ENCODE measurements around the gene PRMT7.

The PRMT7 gene, protein sequence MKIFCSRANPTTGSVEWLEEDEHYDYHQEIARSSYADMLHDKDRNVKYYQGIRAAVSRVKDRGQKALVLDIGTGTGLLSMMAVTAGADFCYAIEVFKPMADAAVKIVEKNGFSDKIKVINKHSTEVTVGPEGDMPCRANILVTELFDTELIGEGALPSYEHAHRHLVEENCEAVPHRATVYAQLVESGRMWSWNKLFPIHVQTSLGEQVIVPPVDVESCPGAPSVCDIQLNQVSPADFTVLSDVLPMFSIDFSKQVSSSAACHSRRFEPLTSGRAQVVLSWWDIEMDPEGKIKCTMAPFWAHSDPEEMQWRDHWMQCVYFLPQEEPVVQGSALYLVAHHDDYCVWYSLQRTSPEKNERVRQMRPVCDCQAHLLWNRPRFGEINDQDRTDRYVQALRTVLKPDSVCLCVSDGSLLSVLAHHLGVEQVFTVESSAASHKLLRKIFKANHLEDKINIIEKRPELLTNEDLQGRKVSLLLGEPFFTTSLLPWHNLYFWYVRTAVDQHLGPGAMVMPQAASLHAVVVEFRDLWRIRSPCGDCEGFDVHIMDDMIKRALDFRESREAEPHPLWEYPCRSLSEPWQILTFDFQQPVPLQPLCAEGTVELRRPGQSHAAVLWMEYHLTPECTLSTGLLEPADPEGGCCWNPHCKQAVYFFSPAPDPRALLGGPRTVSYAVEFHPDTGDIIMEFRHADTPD

DNA sequence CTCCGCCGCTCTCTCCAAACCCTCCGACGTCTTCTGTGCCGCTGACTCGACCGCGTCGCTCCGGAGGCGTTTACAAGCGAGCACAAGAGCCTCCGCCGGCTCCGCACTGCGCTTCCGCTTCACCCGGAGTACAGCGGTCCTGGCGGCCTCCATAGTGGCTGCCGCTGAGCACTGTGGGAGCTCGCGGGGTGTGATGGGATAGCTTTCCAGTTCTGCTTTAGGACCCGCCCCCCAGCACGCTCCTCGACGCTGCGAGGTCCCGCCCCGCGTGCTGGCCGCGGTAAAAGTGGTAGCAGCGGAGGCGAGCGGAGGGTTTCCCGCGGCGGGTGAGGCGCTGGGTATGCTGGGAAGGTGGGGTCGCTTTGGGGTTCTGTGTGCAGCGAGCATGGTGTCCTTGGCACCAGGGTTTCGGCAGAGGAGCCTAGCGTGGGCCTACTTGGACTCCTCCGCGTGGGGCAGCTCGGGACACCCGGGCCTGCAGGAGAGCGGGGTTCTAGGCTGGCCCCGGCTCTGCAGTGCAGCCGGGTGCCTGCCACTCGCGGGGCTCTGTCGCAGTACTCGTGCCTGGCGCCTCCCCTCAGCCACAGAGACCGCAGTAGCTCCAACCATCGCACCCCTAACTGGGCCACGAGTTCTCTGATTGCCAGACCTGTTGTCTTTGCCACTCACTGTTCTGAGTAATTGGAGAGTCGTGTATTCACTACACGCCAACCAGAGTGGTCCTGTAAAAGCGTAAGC lies at the start of gene PRMT7, which contains the start of gene SLC7A6OS:
Gene PRMT7, plus strand, starts transcription at position 246 of the 738 bp plus-strand sequence. CDS start 4,961 bp downstream, outside the sequence.
Gene SLC7A6OS, minus strand, starts transcription at position 173 of the 738 bp plus-strand sequence. Its CDS starts 20 bp downstream, at position 153.
- peak; percentile 62 for DNase-seq

DNA sequence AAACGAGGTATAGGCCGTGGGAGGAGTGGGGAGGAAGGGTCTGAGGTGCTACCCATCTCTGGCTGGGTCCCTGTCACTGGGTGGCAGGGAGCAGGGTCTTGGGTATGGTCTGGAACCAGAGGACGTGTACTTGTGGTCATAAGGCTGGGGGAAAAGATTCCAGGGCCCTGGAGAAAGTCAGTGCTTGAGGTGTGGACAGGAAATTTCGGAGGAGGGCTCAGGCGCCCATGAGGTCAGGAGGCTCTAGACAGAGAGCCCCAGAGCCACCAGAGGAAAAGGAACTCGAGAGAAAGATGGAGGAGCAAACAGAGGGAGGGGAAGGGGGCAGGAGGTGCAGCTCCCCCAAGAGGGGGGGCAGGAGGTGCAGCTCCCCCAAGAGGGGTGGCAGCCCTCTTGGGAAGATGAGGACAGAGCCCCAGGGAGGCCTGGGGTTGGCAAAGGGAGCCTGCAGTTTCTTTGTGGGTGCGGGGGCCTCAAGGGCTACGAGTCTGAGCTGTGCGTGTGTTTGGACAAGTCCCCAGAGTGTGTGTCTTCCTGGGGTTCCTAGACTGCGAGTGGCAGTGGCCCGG lies 47.2 kb upstream of the PRMT7 start:
- DNase-seq = no peak

DNA sequence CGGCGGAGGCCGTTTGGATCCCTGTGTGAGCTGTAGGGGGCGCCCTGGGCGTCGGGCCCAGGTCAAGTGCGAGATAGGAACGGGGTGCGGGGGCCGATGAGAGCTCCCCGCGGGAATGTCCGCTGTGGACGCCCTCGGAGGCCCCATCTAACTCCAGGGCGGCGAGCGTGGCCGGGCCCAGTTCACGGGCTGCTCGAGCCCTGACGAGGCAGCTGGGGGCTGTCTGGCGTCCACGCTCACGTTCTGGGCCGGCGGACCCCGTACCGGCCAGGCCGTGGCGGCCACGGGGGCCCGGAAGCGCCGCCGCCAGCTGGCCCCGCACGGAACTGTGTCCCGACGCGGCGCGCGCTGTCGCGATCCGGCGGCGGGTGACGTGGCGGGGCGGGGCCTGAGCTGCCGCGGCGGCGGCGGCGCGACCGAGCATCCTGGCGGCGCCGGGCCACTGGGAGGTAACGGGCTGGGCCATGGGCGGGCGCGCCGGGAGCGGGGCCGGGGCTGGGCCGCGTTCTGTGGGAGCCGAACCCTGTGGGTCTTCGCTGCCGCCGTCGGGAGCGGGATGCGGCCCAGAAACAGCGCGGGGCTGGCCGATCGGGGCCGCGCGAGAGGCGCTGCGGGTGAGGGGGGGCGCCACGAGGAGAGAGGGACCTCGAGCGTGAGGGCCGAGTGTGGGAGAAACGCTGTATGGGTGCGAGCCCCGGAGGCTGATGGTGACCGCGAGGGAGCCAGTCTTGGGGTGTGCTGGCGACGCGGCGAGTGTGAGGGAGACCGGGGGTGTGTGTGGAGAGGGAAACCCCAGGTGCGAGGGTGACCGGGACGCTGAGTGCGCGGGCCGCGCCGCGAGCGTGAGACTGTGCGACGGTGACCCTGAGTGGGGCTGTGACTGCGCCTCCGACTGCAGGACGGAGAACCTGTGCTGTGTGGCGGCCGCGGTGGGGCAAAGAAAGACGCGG lies 46.4 kb upstream of the PRMT7 start, which contains the start of gene SLC7A6:
Gene SLC7A6, plus strand, starts transcription at position 399 of the 950 bp plus-strand sequence. CDS start 10,201 bp downstream, outside the sequence.
- DNase-seq = no peak

DNA sequence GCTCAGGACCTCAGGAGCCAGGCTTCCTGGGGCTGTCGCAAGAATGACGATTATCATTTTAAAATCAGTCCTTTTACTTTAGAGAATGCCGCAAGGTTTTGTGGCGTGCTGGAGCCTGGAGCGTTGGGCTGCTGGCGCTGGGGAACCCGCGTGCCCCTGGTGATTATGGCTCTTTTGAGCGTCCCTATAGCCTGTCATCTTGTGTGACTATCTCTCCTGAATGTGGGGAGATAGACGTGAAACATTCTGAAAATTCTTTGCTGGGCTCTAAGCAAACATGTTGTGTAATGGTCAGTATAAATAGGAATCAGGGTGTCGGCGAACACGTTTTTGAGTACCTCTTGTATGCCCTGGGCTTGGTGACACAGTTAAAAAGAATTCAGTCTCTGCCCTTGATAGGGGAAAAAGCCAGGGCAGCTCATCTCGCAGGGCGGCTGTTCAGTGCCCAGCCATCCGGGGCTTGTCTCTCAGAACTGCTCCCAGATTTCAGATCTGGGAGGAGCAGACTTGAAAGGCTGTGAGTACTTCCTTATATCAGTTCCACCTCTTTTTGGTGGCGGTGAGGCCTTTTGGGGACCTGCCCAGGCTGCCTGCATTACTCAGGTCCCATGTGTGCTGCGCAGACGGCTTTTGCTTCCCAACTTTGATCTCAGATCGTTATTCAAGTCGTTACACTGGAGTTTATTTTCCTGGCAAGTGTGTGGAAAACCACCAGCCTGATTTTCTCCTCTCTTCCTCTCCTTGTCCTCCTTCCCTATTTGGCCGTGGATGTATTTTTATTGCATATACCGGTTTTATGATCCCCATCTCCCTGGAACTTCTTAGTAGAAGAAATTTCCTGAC lies 45.5 kb upstream of the PRMT7 start:
- DNase-seq = peak; percentile 33

- no peak for DNase-seq
Measured at GRCh38 chr16:68267612-68268405, 43.0 kb upstream of the PRMT7 start.

GRCh38 chr16:68269793-68270192 lies 41.0 kb upstream of the PRMT7 start:
- no peak for DNase-seq

GRCh38 chr16:68270353-68270752 lies 40.5 kb upstream of the PRMT7 start:
- DNase-seq = no peak

- DNase-seq = no peak
Measured at GRCh38 chr16:68272507-68273209, 38.2 kb upstream of the PRMT7 start.

DNA sequence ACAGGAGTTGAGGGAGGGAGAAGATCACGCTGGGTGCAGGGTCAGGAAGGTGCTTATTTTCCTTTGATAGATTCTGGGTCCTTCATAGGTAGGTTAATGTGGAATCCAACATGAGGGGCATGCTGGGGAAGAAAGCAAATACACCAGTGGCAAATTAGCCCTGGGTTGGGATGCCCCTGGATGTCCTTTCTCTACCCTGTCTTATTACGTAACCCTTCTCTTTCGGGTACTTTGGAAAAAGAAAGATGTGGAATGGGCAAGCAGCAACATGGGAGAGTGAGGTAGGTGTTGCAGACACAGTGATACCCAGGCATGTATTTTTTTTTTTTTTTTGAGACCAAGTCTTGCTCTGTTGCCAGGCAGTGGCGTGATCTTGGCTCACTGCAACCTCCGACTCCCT lies 37.4 kb upstream of the PRMT7 start:
- no peak for DNase-seq

DNA sequence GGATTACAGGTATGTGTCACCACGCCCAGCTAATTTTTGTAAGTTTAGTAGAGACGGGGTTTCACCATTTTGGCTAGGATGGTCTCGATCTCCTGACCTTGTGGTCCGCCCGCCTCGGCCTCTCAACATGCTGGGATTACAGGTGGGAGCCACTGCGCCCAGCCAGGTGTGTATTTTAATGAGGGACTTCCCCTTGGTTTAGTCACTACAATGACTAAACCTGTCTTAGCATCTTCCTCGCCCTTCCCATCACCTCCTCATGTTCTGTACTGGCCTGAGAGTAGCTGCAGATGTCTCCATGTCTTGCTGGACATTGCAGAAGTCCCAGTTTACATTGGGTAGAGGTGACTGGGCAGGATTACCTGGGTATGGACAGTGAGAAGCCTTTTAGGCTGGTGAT lies 36.9 kb upstream of the PRMT7 start:
- DNase-seq = no peak

GRCh38 chr16:68274441-68274840 lies 36.4 kb upstream of the PRMT7 start:
- DNase-seq = no peak

DNA sequence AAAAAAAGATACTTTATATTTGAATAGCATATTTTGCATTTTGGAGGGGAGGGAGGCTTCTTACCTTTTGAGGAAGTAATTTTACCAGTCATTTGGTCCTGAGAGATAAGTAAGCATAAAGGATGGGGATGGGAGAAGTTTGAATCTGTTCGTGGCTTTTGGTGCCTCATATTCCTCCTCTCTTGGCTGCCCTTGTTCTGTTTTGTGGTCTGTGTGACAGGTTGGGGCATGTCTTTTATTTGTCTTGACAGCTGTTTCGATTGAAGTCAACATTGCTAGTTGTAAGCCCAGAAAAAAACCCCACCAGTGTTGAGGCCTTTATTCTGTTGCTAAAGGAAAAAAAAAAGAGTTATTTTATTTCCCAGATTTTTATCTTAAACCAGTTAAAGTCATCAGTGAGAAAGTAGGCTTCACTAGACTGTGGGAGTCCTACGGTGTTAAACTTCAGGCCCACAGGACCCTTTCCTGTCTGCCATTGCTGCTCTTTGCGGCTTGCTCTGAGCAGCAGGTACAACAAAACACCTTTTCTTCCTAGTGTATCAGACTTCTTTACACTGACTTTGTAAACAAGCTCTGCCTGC lies 35.1 kb upstream of the PRMT7 start:
- no peak for DNase-seq

DNA sequence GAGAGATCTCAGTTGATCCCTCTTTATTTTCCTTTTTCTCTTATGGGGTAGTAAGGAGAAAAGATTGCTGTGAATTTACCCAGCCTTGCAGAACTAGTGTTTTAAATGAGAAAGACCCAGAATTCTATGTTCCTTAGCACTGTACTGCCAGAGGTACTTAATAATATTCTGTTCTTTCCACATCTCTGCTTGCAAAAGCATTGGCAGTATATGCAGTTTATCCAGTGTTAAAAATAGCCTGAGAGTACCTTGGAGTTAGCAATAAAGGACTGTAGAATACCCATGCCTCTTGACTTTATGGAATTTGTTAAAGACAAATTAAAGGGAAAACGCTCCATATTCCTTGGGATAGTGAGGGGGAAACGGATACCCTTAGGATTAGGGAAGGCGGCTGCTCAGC lies 34.6 kb upstream of the PRMT7 start:
- DNase-seq = no peak

DNA sequence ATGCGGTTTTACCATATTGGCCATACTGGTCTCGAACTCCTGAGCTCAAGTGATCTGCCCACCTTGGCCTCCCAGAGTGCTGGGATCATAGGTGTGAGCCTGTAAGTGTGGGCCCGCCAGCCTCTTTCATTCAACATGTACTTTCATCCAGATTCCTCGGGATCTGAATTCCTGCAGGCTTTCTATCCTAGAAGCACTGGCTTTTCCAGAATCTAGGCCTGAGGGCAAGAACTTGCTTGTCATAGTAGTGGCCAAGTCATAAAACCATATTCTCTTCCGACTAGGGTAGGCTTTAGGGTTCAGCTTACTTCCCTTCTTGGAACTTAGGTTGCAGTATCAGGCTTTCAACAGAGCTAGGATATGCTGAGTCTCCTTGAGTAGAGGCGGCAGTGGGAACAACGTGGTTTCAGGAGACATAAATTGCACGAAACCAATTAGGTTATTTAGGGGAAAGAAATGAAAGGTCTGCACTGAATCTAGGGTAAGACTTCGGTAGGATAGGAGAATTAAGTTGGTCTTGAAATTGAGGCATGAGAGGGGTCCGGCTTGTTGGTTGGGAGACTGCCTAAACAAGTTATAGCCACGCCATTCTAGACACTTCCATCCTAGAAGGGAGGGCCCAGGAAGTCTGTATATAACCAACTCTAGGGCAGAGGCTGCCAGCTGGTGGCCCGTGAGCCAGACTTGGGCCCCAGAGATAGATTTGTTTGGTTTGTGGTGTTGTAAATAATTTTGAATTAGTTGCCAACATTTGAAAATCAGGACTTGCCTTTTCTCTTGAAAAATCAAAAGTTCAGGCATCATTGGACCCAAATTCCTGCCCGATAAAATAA lies 30.9 kb upstream of the PRMT7 start:
- DNase-seq = no peak

- no peak for DNase-seq
Measured at GRCh38 chr16:68281368-68282063, 29.3 kb upstream of the PRMT7 start.

- no peak for DNase-seq
Measured at GRCh38 chr16:68282064-68282452, 28.8 kb upstream of the PRMT7 start.

DNA sequence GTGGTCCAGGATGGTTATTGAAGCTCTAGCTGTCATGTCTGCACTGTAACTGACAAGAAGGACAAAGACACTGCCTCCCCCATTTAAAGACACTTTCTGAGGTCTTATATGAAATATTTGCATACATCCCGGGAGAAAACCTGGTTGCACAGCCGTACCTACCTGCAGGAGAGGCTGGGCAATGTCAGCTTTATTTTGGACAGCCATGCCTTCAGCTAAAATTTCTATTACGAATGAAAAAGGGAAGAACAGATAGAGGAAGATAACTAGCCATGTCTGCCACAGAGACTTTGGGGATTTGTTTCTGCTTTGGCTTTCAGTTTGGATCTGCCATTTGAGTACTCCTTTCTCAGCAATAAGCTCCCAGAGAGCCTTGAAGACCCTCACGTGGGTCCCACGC lies 27.5 kb upstream of the PRMT7 start:
- no peak for DNase-seq

Data from GOT3 (cell line).